Measurements from ENCODE around the gene CFB. TPM values are rescaled to one million over a fixed set of nuclear protein-coding genes. Genes with fewer than 3 reads are reported as not detected.
A peak's percentile ranks its signal among the peaks of the same experiment; 100 is the strongest.

CFB gene
- total and polyA plus RNA-seq, 2 of the 13 experiments (the other 11 are each of a cell fraction or from before 2014, with no cell fraction given) = 171 to 513 TPM

GRCh38 chr6:31971993-31972708 lies 26.3 kb downstream of the CFB start, which contains the start of gene DXO (continued):
- TF ChIP-seq ZNF512 (CRISPR knock-in tag; IDR thresholded peaks at IDR 0.05) (no peak), HOXA5 (CRISPR knock-in tag; IDR thresholded peaks at IDR 0.05) (peak; percentile 67; the same call in 1 of the 2 replicates), ZNF646 (CRISPR knock-in tag; IDR thresholded peaks at IDR 0.05) (no peak), KIAA2018 (CRISPR knock-in tag; IDR thresholded peaks at IDR 0.05; ENCODE audit: borderline replicate concordance) (no peak)
